Heart right ventricle (tissue), 16 donors: ENCODE measurements around the gene FGL2. TPM values are rescaled to one million over a fixed set of nuclear protein-coding genes. Genes with fewer than 3 reads are reported as not detected.
A peak's percentile ranks its signal among the peaks of the same experiment; 100 is the strongest.
"Not testable (repeated sequence)": the region's sequence is repeated elsewhere in the genome, so short reads cannot be mapped to it uniquely, and the experiment has no call there.

ENCODE experiments used
- ATAC-seq, 8 donors: fragments of 200-7000 bp; cut with Tn5 transposase; one replicate each; pipeline ENCODE4 v1.9.1; 2020; ENCODE audit warnings: mild to moderate bottlenecking in 8 of 8, moderate library complexity in 8 of 8, moderate number of reproducible peaks in 1 of 8
- DNase-seq, 2 donors: peaks; one replicate each; pipeline ENCODE4 v3.0.0-alpha.2; 2020
- H3K27ac ChIP-seq, 10 donors: fragments of 200-600 bp; sonication (generic) in 2 of 10; one replicate each; pipeline versions ENCODE4 v1.5.0 to v1.8.0; 2020 to 2022; ENCODE audit warnings: mild to moderate bottlenecking in 3 of 10
- H3K27me3 ChIP-seq, 7 donors: fragments of 200-600 bp; one replicate each; pipeline ENCODE4 v1.8.0; 2021 to 2022; ENCODE audit warnings: mild to moderate bottlenecking in 2 of 7
- H3K36me3 ChIP-seq, 9 donors: fragments of 200-600 bp; sonication (generic) in 1 of 9; one replicate each; pipeline versions ENCODE4 v1.5.0 to v1.8.0; 2020 to 2022; ENCODE audit warnings: mild to moderate bottlenecking in 2 of 9
- H3K4me1 ChIP-seq, 9 donors: fragments of 200-600 bp; sonication (generic) in 1 of 9; one replicate each; pipeline versions ENCODE4 v1.5.0 to v1.8.0; 2020 to 2022; ENCODE audit warnings: mild to moderate bottlenecking in 4 of 9
- H3K4me3 ChIP-seq, 10 donors: fragments of 200-600 bp; sonication (generic) in 2 of 10; one replicate each; pipeline versions ENCODE4 v1.5.0 to v1.8.0; 2020 to 2022; ENCODE audit warnings: mild to moderate bottlenecking in 7 of 10, moderate library complexity in 2 of 10
- H3K9me3 ChIP-seq, 11 donors: fragments of 200-600 bp in 10 of 11; sonication (generic) in 2 of 11; one replicate each; pipeline versions ENCODE4 v1.5.0 to v1.8.0; 2013 to 2022; ENCODE audit warnings: mild to moderate bottlenecking in 2 of 11, control low read depth in 1 of 11, moderate library complexity in 1 of 11
- CTCF ChIP-seq, 9 donors: fragments of 200-600 bp; sonication (generic) in 2 of 9; IDR thresholded peaks; one replicate each; pipeline versions ENCODE4 v1.5.0 to v1.8.0; 2021 to 2022; ENCODE audit warnings: antibody characterized with exemption in 9 of 9, mild to moderate bottlenecking in 5 of 9, moderate library complexity in 1 of 9
- WGBS, 2 donors: extraction: QIAGEN DNeasy Blood & Tissue Kit; methylation state at CpG; one replicate each; pipeline ENCODE4 v1.1.7; 2013; ENCODE audit warnings: inconsistent platforms in 1 of 2; 5-methylcytosine and 5-hydroxymethylcytosine counted together
- intact Hi-C, 10 donors: fragments of 100-400 bp; cut with DNase I; formaldehyde crosslinking; loops; one replicate each; pipeline versions ENCODE4 v1.11.1 to v1.14.2; 2022
- polyA plus RNA-seq, 2 donors: library from polyadenylated mRNA; stranded (reverse); fragments of 200-250 nt; gene quantifications; one replicate each; pipeline ENCODE4 v1.2.3, GENCODE V29; 2013
- total RNA-seq, 10 donors: library from RNA; stranded (reverse); fragmentation: NEBNext Ultra II Directional in 3 of 10; extraction: Animal tissue kit (Norgen Biotek cat#: 25700) in 3 of 10; gene quantifications; one replicate each; pipeline versions ENCODE4 v1.2.1 to v1.2.4, GENCODE V29; 2021 to 2023
- donor health status: Arrhythmogenic right ventricular cardiomyopathy.
- donor health status: ischemic (EF 13 %, LVEDD 7.1; RV severe dilation, severe dysfunction).
- donor health status: healthy with polysubstance abuse.
- donor health status: DM: no; HTN: yes; CAD: no.
- donor health status: DM: no; HTN: no; CAD: no.
- donor health status: ischemic (EF 25% LVEDD 6.9; RV normal size, moderate dysfunction).
- donor health status: ischemic (EF 25% LVEDD 5.7; RV mildly dilated, moderate dysfunction).
- donor health status: healthy.
- donor health status: DM: yes; HTN: yes; CAD: no.
- donor health status: Ischemic cardiomyopathy.
- donor health status: ischemic (EF 35%, LVEDD 5.7; RV mildly dilated, moderate dysfunction).
- donor health status: nonischemic (EF 11% LVEDD 7.7; RV severe dilation, severe dysfunction).
- donor health status: DM: yes; HTN: yes; CAD: no.
- donor health status: PGD.
- donor health status: ischemic (EF 29% LVEDD 5.4; RV normal size, mild dysfunction).
- donor health status: nonischemic (EF 23%, LVEDD 6.1; RV moderate dilation, normal function).

The FGL2 gene
- total and polyA plus RNA-seq, 12 donors: 3.4 to 41.3 (median 8.2) TPM

- 88 to 97% methylated on average over 4 of the region's 4 CpGs for WGBS, 2 donors
- TF ChIP-seq CTCF (IDR thresholded peaks at IDR 0.05): no peak
- H3K9me3 ChIP-seq: peaks cover 0 to 13% (median 0%) of the 10 kb centered on the region in 11 donors
- intact Hi-C loops: no loop called here
- H3K36me3 ChIP-seq: no peaks in the 10 kb centered on the region
- H3K4me1 ChIP-seq: peaks cover 0 to 18% (median 0%) of the 10 kb centered on the region in 9 donors
- H3K4me3 ChIP-seq: no peak overlapping the region
- ATAC-seq (peak in 2 of 8 donors; percentile 41 to 49), DNase-seq (no peak)
- H3K27ac ChIP-seq: no peak overlapping the region
- H3K27me3 ChIP-seq: no peaks in the 10 kb centered on the region
These were observed 22.4 kb upstream of the FGL2 start for GRCh38 chr7:77222065-77222464.

DNA sequence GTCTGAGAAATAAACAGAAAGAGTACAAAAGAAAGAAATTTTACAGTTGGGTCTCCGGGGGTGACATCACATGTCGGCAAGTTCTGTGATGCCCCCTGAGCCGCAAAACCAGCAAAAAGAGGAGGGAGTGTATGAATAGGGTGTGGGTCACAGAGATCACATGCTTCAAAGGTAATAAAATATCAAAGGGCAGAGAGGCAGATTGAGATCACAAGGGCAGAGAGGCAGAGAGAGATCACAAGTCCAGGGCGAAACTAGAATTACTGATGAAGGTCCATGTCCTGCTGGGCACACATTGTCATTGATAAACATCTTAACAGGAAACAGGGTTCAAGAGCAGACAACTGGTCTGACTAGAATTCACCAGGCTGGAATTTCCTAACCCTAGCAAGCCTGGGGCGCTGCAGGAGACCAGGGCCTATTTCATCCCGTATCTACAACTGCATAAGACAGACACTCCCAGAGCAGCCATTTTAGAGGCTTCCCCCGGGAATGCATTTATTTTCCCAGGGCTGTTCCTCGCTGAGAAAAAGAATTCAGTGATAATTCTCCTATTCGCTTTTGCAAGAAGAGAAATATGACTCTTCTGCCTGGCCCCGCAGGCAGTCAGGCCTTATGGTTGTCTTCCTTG is 20.2 kb upstream of the FGL2 start:
- H3K27me3 ChIP-seq, H3K27ac ChIP-seq, intact Hi-C loops, H3K36me3 ChIP-seq, H3K4me3 ChIP-seq, ATAC-seq, DNase-seq: not testable (repeated sequence)
- peaks cover 0 to 13% (median 0%) of the 10 kb centered on the region in 11 donors for H3K9me3 ChIP-seq
- 89 to 91% methylated on average over 10 of the region's 10 CpGs for WGBS, 2 donors
- peaks cover 0 to 18% (median 0%) of the 10 kb centered on the region in 9 donors for H3K4me1 ChIP-seq

DNA sequence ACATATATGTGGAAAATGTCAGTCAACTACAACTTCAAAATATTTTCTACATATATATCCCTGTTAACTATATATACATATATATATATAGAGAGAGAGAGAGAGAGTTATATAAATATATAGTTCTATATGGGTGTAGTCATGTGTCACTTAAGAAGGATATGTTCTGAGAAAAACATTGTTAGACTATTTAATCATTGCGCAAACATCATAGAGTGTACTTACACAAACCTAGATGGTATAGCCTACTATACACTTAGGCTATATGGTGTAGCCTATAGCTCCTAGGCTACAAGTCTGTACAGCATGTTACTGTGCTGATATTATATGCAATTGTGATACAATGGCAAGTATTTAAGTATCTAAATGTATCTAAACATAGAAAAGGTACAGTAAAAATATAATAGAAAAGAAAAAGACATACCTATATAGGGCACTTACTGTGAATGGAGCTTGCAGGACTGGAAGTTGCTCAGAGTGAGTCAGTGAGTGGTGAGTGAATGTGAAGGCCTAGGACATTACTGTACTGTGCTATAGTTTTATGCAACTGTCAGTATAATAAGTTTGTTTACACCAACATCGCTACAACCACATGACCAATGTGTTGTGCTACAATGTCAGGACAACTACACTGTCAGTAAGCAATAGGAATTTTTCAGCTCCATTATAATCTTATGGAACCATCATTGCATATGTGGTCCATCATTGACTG is 18.0 kb upstream of the FGL2 start:
- Histone ChIP-seq H3K27ac (no peak overlapping the region), H3K27me3 (no peaks in the 10 kb centered on the region), H3K36me3 (no peaks in the 10 kb centered on the region), H3K4me3 (no peak overlapping the region), H3K9me3 (peaks cover 0 to 17% (median 0%) of the 10 kb centered on the region in 11 donors), H3K4me1 (peaks cover 0 to 10% (median 0%) of the 10 kb centered on the region in 9 donors)
- DNase-seq (no peak), ATAC-seq (no peak)
- intact Hi-C loops: no loop called here
- no peak for TF ChIP-seq CTCF (IDR thresholded peaks at IDR 0.05)
- 95 to 98% methylated on average over 2 of the region's 2 CpGs for WGBS, 2 donors

- no peak overlapping the region for H3K27ac ChIP-seq
- TF ChIP-seq CTCF (IDR thresholded peaks at IDR 0.05): no peak
- H3K4me1 ChIP-seq: peaks cover 0 to 7% (median 0%) of the 10 kb centered on the region in 9 donors
- intact Hi-C loops: no loop called here
- 90 to 98% methylated on average over 3 of the region's 3 CpGs for WGBS, 2 donors
- H3K36me3 ChIP-seq: no peaks in the 10 kb centered on the region
- H3K9me3 ChIP-seq: peaks cover 0 to 17% (median 0%) of the 10 kb centered on the region in 11 donors
- no peaks in the 10 kb centered on the region for H3K27me3 ChIP-seq
- DNase-seq (no peak), ATAC-seq (no peak)
- no peak overlapping the region for H3K4me3 ChIP-seq
These were observed 16.7 kb upstream of the FGL2 start for GRCh38 chr7:77216181-77216845.
